ENCODE results near the gene SNCB.

SNCB gene

DNA sequence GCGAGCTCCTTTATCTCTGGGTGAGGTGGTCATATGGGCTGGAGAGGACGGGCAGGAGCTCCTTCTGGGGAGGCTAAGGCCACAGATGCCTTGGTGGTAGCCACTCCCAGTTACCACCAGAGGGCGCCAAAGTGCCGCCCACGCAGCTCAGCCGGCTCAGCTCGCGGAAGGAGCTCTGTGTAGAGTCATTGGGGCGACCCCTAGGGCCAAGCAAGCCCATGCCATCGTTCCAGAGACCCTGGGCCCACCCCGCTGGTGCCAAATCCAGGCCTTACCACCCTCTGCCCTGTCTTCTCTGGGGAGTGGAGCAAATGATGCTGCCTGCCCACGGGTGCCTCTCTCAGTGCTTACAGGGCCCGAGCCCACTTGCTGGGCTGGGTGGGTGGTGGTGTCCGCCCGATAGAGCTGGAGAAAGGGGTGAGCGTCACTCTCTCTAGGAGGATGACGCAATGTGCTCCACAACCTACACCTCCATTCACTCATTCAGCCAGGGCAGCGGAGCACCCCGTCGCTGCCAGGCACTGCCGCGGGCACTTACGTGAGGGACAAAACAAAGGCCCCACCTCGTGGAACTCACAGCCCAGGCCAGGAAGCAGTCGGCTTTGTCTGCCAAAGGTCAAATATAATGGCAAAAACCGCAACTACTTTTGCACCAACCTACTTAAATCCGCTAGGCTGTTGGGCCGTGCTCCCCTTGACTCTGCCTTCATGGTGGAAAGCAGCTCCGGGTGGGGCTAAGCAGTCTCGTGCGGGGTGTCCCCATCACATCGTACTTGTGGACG is 30.7 kb upstream of the SNCB start:
- DNase-seq (ENCODE audit: low spot score): peak; percentile 91
- TF ChIP-seq CTCF (IDR thresholded peaks at IDR 0.05; ENCODE audit: extremely low read depth, missing control alignments): peak; percentile 95

DNA sequence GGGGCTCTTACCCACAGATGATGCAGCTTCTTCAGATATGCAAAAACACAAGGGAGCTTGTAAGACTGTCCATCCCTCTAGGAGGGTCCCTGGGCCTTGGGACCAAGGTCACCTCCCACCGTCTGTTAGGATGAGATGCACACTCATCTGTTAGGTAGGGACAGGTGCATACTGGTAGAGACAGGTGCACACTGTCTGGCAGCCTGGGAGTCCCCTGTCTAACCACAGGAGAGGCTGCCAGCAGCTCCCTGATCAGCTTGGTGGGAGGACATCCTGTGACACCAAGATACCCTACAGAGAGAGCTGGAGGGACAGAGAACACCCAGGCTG is 30.2 kb upstream of the SNCB start:
- DNase-seq (ENCODE audit: low spot score): no peak
- TF ChIP-seq CTCF (IDR thresholded peaks at IDR 0.05; ENCODE audit: extremely low read depth, missing control alignments): no peak

DNA sequence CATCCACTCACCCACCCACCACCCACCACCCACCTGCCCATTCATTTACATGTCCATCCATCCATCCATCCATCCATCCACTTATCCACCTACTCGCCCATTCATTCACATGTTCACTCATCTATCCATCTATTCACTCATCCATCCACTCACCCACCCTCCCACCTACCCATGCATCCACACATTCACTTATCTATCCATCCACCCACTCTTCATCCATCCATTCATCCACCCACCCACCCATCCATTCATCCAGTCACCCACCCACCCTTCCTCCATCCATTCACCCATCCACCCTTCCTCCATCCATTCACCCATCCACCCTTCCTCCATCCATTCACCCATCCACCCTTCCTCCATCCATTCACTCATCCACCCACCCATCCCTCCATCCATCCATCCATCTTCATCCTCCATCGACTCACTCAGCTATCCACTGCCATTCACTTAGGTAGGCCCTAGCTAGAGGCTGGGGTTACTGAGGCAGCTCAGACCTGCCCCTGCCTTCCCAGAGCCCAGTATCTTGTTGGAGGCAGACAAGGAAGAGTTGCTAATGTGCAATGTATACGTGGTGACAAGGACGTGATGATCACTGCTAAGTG is 29.6 kb upstream of the SNCB start:
- no peak for TF ChIP-seq CTCF (IDR thresholded peaks at IDR 0.05; ENCODE audit: extremely low read depth, missing control alignments)

GRCh38 chr5:176659512-176659839 is 29.1 kb upstream of the SNCB start:
- DNase-seq (ENCODE audit: low spot score): no peak
- TF ChIP-seq CTCF (IDR thresholded peaks at IDR 0.05; ENCODE audit: extremely low read depth, missing control alignments): no peak

More for the DNA sequence above, 29.6 kb upstream of the SNCB start:
- DNase-seq (ENCODE audit: low spot score): no peak

DNA sequence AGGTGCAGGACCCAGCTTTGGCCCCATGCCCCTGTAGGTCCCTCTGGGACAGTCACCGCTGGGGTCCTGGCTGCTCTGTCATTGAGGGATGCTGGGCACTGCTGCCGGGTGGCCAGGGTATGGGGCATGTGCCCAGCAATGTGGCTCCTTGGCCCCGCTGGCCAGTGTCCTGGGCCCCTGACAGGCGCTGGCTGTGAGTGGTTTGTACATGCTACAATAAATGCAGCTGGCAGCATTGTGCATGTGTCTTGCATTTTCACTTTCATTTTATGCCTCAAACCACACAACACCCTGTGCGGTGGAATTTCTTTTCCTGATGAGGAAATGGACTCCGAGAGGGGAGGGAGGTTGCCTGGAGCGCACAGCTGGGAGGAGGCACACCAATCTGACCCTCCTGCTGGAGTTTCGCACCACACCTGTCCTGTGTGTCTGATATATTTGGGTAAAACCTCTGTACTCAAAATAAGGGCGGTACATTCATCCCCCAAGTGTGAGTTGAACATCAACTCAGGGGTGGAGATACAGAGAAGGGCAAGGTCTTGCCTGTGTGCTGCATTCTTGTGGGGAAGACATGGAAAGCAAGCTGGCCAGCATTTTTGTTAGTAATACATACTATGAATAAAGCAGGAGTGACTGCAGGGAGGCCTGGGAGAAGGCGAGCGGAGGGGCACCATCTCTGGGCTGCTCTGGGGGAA is 28.6 kb upstream of the SNCB start:
- no peak for TF ChIP-seq CTCF (IDR thresholded peaks at IDR 0.05; ENCODE audit: extremely low read depth, missing control alignments)
- peak; percentile 26 for DNase-seq (ENCODE audit: low spot score)

DNA sequence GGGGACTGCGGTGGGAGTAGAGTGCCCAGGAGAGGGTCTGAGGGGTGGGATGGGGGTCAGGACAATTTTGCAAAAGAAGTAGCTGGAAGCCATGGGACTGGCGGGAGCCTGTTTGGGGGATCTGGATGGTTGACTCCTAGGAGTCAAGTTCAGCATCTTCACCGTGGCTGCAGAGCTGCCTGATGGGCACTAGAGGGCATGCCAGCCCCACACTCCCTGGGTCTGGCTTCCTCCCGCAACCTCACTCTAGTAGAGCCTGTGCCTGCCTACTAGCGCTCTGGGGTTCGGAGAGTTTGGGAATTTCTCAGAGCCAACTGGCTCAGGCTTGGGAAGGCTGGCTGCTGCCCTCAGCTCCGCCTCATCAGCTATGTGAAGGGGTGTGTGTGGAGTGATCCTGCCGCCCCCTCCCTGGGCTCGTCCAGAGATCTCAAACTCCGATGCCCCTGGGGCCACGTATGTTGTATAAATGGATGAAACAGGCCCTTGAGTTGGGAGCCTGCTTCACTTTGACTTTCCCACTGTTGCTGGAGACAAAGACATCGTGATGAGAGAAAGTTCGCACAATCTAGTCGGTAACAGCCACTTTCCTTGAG is 27.8 kb upstream of the SNCB start:
- TF ChIP-seq CTCF (IDR thresholded peaks at IDR 0.05; ENCODE audit: extremely low read depth, missing control alignments): peak; percentile 96
- peak; percentile 68 for DNase-seq (ENCODE audit: low spot score)

DNA sequence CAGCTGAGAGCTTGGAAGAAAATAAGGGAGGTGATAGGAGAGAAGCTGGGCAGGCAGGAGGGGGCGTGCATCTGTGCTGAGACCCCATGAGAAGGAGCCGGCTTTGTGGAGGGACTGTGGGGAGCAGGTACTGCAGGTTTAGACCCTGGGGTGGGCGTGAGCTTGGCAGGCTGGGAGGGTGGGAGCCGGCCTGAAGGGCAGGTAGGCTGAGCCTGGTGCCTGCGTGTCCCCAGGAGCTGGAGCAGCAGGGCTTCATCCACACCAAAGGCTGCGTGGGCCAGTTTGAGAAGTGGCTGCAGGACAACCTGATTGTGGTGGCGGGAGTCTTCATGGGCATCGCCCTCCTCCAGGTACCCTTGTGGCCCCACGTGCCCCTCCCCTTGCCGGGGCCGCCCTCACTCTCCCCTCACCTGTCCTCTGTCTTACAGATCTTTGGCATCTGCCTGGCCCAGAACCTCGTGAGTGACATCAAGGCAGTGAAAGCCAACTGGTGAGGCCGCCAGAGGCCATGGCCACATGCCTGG is 26.2 kb upstream of the SNCB start:
- no peak for DNase-seq (ENCODE audit: low spot score)
- no peak for TF ChIP-seq CTCF (IDR thresholded peaks at IDR 0.05; ENCODE audit: extremely low read depth, missing control alignments)
